ENCODE results near the gene AGXT.

The AGXT gene

DNA sequence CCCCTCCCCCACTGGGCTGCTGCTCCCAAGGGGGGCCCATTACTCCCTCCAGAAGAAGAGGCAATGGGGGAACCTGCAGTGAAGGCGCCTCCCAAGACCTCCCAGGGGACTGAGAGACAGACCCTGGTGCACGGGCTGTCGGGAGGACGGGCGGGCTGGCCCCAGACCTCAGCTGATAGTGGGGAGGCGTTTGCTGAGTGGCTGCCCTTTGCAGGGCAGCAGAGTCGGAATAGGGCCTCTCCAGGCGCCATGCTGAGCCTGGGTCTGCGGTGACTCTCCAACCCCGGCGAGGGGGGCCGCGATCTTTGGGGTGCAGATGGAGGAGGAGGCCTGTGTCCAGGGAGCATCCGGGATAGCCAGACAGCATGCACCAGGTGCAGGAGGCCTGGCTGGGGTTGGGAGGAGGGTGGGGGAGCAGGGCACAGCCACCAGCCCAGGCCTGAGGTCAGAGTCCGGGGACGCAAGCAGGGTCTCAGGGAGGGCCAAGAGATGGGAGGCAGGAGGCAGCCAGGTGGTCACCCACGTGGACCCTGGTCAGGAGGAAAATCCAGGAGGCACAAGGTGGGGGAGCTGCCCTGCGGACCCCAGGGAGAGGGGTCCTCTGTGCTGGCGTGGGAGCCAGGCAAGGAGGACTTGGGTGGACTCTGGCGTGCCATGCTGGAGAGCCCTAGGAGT, 48.5 kb downstream of the AGXT start:
- ChIA-PET CTCF (no interaction called here), POLR2A (no interaction called here)
- TF ChIP-seq LEF1 (IDR thresholded peaks at IDR 0.05; ENCODE audit: borderline replicate concordance) (no peak), FOXM1 (IDR thresholded peaks at IDR 0.05; ENCODE audit: borderline replicate concordance) (no peak), FOXK2 (IDR thresholded peaks at IDR 0.05) (no peak), ELF4 (IDR thresholded peaks at IDR 0.05) (no peak)
- TF ChIP-seq, protein P1, sequence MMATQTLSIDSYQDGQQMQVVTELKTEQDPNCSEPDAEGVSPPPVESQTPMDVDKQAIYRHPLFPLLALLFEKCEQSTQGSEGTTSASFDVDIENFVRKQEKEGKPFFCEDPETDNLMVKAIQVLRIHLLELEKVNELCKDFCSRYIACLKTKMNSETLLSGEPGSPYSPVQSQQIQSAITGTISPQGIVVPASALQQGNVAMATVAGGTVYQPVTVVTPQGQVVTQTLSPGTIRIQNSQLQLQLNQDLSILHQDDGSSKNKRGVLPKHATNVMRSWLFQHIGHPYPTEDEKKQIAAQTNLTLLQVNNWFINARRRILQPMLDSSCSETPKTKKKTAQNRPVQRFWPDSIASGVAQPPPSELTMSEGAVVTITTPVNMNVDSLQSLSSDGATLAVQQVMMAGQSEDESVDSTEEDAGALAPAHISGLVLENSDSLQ (IDR thresholded peaks at IDR 0.05) = no peak
- DNase-seq (ENCODE audit: extremely low spot score) = no peak

DNA sequence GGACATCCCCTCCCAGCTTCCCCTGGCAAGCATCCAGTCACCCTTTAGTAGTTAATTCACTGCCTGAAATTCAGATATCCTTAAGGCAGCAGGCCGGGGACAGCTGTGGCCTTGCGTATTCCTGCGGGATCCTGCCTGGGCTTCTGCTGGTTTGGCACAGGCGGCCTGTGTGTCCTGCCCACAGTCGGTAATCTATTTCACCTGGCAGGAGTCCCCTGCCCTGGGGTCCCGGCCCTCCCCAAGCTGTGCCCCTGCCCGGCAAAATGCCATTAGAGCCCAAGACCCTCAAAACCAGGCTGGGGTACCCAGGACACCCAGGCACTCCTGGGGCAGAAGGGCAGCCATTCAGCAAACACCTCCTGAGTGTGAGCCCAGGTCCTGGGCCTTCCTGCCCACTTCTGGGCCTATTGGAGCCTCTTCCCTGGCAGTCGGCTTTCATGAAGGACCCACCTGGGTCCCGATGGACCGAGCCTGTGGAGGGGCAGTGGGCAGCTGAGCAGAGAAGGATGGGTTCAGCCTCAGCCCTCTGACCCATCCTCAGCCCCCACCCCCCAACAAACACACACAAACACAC, 49.1 kb downstream of the AGXT start:
- CTCF ChIA-PET = no interaction called here
- DNase-seq (ENCODE audit: extremely low spot score) = no peak
- POLR2A ChIA-PET = interaction anchor here (0.5 kb wide), 1 partner anchor 325 kb away, joined by 3 read pairs; no protein-coding TSS in a partner anchor
- TF ChIP-seq SP1 (IDR thresholded peaks at IDR 0.05) (no peak), NFRKB (IDR thresholded peaks at IDR 0.05) (no peak), FOXM1 (IDR thresholded peaks at IDR 0.05; ENCODE audit: borderline replicate concordance) (no peak), LEF1 (IDR thresholded peaks at IDR 0.05; ENCODE audit: borderline replicate concordance) (no peak), BHLHE40 (IDR thresholded peaks at IDR 0.05; ENCODE audit: borderline replicate concordance) (no peak), HDGF (IDR thresholded peaks at IDR 0.05; ENCODE audit: borderline replicate concordance) (no peak), ELF4 (IDR thresholded peaks at IDR 0.05) (no peak), TARDBP (IDR thresholded peaks at IDR 0.05) (no peak), FOXA1 (IDR thresholded peaks at IDR 0.05) (no peak), ZNF384 (IDR thresholded peaks at IDR 0.05) (no peak), L3MBTL2 (conservative IDR thresholded peaks at IDR 0.05) (no peak), ARNT (IDR thresholded peaks at IDR 0.05) (no peak)
- TF ChIP-seq, protein P1 (IDR thresholded peaks at IDR 0.05) = no peak

DNA sequence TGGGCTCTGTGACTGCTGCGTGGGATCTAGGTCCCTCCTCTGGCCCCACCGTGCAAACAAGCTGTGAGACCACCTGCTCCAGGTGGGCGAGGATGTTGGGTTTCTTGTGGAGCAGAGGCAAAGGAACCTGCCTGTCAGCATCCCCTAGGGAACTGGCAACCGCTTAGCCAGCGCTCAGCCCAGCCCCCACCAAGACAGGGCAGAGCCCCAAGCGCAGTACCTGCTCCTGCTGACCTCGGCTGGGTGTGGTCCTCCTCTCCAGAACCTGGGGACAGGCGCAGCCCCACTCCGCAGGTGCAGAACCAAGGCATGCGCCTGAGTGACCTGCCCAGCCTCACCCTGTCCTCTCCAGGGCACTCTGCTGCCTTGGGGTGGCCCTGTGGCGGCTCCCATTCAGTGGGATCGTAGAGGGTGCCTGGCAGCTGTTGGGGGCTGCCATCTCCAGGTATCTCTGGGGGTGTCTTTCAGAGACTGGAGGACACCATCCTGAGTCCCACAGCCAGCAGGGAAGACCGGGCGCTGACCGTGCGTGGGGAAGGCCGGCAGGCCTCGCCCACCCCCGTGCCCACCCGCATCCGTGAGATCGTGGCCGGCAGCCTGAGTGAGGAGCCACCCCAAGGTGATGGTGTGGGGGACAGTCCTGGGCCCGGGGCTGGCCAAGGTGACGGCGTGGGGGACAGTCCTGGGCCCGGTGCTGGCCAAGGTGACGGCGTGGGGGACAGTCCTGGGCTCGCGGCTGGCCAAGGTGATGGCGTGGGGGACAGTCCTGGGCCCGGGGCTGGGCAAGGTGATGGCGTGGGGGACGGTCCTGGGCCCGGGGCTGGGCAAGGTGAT, 49.9 kb downstream of the AGXT start:
- no peak for TF ChIP-seq SP1 (IDR thresholded peaks at IDR 0.05)
- TF ChIP-seq, protein P1 (IDR thresholded peaks at IDR 0.05) = no peak
- no peak for TF ChIP-seq BHLHE40 (IDR thresholded peaks at IDR 0.05; ENCODE audit: borderline replicate concordance)
- TF ChIP-seq NFRKB (IDR thresholded peaks at IDR 0.05) = no peak
- no peak for TF ChIP-seq FOXA1 (IDR thresholded peaks at IDR 0.05)
- TF ChIP-seq ARNT (IDR thresholded peaks at IDR 0.05) = no peak
- no peak for TF ChIP-seq L3MBTL2 (conservative IDR thresholded peaks at IDR 0.05)
- no peak for TF ChIP-seq CTBP1 (IDR thresholded peaks at IDR 0.05; ENCODE audit: borderline replicate concordance)
- no peak for TF ChIP-seq FOXM1 (IDR thresholded peaks at IDR 0.05; ENCODE audit: borderline replicate concordance)
- TF ChIP-seq FOXK2 (IDR thresholded peaks at IDR 0.05) = no peak
- TF ChIP-seq HDGF (IDR thresholded peaks at IDR 0.05; ENCODE audit: borderline replicate concordance) = no peak
- TF ChIP-seq ZNF384 (IDR thresholded peaks at IDR 0.05) = no peak
- TF ChIP-seq LEF1 (IDR thresholded peaks at IDR 0.05; ENCODE audit: borderline replicate concordance) = no peak
- TF ChIP-seq SUZ12 (IDR thresholded peaks at IDR 0.05) = no peak
- POLR2A ChIA-PET = interaction anchor here (0.5 kb wide), 1 partner anchor 325 kb away, joined by 3 read pairs; no protein-coding TSS in a partner anchor
- CTCF ChIA-PET = no interaction called here
- DNase-seq (ENCODE audit: extremely low spot score) = no peak

DNA sequence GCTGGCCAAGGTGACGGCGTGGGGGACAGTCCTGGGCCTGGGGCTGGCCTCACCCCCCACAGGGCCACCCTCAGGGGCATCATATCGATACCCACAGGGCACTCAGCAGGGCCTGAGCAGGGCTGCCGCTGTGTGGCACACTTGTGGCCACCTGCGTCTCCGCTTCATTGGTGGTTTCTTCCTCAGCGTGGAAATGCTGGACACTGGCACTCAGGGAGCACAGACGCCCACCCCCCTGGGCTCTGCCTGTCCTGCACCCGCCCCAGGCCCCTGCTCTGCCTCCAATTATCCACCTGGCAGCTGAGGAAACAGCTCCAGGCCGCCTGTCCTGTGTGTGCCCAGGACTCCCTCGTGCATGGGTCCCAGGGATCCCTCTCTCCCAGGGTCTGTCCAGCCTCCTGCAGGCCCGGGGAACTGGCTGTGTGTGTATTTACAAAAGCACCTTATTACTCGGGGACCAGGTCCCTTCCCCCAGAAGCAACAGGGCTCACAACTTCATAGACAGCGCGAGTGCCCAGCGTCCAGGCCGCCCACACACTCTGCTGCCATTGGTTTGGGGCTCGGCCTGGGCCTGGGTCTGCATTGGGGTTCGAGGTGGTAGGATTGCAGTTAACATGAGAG, 50.6 kb downstream of the AGXT start:
- ChIA-PET CTCF (no interaction called here), POLR2A (no interaction called here)
- TF ChIP-seq HDGF (IDR thresholded peaks at IDR 0.05; ENCODE audit: borderline replicate concordance) (no peak), NFRKB (IDR thresholded peaks at IDR 0.05) (no peak), LEF1 (IDR thresholded peaks at IDR 0.05; ENCODE audit: borderline replicate concordance) (no peak), ELF4 (IDR thresholded peaks at IDR 0.05) (no peak), FOXK2 (IDR thresholded peaks at IDR 0.05) (no peak), ARNT (IDR thresholded peaks at IDR 0.05) (no peak), L3MBTL2 (conservative IDR thresholded peaks at IDR 0.05) (no peak), FOXM1 (IDR thresholded peaks at IDR 0.05; ENCODE audit: borderline replicate concordance) (no peak), FOXA1 (IDR thresholded peaks at IDR 0.05) (no peak), ZNF384 (IDR thresholded peaks at IDR 0.05) (no peak), SP1 (IDR thresholded peaks at IDR 0.05) (no peak), BHLHE40 (IDR thresholded peaks at IDR 0.05; ENCODE audit: borderline replicate concordance) (no peak), CTBP1 (IDR thresholded peaks at IDR 0.05; ENCODE audit: borderline replicate concordance) (no peak), SUZ12 (IDR thresholded peaks at IDR 0.05) (no peak), TARDBP (IDR thresholded peaks at IDR 0.05) (no peak)
- TF ChIP-seq, protein P1 (IDR thresholded peaks at IDR 0.05) = no peak
- no peak for DNase-seq (ENCODE audit: extremely low spot score)

All from HEK293T (cell line).